NCI-H1092 treated with DMSO at 0.1 percent for 48 hours (cell line): ENCODE data around the gene CABP4.

Experiments used
- DNase-seq: peaks from one replicate; lab custom pipeline; 2025; lab: John Stamatoyannopoulos, UW

CABP4 gene

GRCh38 chr11:67435727-67436458, 19.3 kb upstream of the CABP4 start:
- DNase-seq = no peak

DNA sequence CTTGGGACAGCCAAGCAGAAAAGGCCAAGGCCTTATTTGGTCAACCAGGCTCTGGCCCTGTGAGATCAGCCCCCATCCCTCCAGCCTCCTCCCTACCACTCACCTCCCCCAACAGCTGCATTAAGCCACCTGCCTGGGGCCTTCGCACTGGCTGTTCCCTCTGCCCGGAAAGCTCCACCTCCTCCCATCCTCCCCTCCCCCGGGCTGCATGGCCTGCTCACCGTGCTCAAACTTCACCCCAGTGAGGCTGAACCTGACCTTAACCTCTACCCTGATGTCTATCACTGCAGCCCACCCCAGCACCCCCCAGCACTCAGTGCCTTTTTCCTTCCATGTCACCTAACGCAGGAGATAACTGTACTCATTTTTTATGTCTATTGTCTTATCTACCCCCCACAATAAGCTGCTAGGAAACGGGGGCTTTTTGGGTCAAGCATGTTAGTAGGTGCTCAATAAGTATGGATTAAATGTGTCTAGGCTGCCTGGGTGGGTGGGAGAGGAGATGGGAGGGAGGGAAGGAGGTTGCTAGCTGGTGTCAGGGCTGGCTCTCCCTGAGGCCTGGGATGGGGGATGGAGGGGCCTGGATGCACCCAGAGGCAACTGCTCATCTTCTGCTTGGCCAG, 18.6 kb upstream of the CABP4 start:
- DNase-seq = no peak

GRCh38 chr11:67437082-67437808, 17.9 kb upstream of the CABP4 start, which contains the start of gene PTPRCAP:
Gene PTPRCAP, minus strand, starts transcription at chr11:67437682. Its CDS starts 63 bp downstream, at chr11:67437619.
- no peak for DNase-seq

DNA sequence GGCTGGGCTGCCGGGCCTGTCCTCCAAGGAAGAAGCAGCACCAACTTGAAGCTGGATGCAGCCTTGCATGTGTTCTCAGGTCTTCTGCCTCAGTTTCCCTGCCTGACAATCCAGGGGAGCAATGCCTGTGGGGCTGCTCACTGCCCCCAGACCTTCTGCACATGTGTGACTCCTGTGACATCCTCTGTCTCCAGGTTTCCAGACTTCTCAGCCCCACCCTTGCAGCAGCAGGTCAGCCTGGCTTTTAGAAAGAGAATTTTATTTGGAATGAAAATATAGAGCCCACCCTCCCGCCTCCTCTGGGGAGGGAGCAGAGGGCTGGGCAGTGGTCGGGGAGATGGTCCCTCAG, 17.4 kb upstream of the CABP4 start:
- no peak for DNase-seq

DNA sequence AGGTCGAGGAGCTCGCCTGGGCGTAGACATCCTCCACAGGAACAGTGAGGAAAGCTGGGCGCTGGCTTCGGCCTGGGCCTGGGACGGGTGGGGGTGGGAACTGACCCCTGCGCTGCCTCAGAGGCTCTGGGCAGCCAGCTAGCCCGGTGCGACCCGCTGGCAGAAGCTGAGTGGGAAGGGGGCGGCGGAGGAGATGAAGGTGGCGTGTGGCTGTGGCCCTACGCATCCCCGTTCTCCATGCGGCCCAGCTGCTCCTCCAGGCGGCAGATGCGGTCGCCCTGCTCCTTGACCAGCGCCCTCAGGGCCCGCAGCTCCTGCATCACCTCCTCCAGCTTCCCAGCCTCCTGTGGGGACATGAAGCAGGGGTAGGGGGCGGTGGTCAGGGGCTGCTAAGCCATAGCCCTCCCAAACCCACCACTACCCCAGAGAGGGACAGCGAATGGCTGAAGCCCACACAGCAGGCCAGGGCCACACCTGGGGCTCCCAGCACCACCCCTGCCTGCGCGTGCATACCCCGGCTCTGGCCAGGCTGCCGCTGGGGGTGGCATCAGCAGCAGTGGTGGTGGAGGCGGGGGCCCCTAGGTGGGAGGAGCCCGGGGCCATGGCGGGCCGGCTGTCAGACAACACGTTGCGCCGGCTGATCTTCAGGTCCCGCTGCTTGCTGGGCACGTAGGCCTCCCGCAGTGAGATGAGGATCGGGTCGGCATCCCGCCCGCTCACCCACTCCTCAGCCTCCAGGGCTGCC, 16.8 kb upstream of the CABP4 start:
- DNase-seq = no peak

- DNase-seq = no peak
Observed at GRCh38 chr11:67439321-67440228, 15.6 kb upstream of the CABP4 start.

GRCh38 chr11:67440229-67441097, 14.7 kb upstream of the CABP4 start:
- no peak for DNase-seq

- DNase-seq = no peak
Observed at GRCh38 chr11:67441098-67441563, 14.0 kb upstream of the CABP4 start.

GRCh38 chr11:67441731-67442351, 13.3 kb upstream of the CABP4 start:
- DNase-seq = no peak

GRCh38 chr11:67442504-67443404, 12.4 kb upstream of the CABP4 start:
- no peak for DNase-seq

DNA sequence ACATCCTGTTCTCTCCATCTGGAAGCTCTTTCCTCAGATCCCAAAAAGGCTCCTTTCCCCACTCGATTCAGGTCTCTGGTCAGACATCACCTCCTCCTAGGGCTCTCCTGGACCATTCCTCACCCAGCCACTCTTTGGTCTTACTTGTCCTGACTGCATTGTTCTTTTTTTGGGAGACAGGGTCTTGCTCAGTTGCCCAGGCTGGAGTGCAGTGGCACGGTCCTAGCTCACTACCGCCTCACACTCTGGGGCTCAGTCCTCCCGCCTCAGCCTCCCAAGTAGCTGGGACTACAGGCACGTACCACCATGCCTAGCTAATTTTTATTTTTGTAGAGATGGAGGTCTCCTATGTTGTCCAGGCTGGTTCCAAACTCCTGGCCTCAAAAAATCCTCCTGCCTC, 9.6 kb upstream of the CABP4 start:
- DNase-seq = no peak

DNA sequence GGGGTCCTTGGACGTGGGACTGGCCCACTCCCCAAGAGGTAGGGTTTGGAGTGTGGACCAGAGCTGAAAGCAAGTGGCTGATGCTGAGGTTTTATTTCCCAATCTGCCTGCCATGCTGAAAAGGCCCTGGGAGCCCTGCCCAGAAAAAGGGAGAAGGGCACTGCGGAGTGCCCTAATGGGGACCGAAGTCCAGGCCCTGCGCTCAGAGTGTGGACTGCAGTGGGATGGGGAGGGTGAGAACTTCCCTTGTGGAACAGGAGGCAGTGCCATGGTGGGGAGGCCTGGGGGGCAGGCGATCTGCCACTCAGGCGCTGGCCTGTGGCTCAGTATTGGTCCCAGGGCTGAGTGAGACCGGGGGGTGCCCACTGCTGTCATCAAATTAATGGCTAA, 6.9 kb upstream of the CABP4 start:
- DNase-seq = no peak

GRCh38 chr11:67449116-67449844, 5.9 kb upstream of the CABP4 start:
- no peak for DNase-seq

- no peak for DNase-seq
Observed at GRCh38 chr11:67450796-67451657, 4.1 kb upstream of the CABP4 start.

- no peak for DNase-seq
Observed at GRCh38 chr11:67451658-67451976, 3.5 kb upstream of the CABP4 start.

DNA sequence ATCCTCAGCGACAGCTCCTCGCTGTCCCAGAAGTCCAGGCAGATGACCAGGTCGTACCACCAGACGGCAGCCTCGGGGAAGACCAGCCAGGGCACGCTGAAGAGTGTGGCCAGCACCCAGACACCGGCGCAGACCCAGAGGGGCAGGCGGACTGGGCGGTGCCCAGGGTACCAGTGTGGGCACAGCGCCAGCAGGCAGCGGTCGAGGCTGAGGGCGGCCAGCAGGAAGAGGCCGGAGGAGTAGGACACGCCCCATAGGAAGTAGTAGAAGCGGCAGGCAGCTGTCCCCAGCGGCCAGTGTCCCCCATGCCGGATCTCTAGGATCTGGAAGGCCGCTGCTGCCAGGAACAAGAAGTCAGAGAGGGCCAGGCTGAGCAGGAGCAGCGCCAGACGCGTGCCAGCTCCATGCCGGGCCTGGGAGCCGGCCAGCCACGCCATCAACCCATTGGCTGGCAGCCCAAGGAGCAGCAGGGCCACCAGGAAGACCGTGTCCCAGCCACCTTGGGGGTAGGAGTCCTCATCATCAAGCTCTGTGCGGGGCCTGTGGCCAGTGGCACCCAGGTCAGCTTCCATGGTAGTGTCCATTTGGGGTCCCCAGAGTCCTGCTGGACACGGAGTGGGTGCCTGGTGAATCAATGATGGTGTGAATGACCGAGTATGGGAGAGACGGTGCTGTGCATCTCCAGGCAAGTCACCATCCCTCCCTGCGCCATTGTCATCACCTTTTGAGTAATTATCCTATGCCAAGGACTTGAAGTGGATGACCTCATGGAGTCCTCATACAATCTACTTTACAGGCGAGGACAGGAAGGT, 2.8 kb upstream of the CABP4 start, which contains the start of gene GPR152:
GPR152 (minus strand) TSS at position 589 of the 812 bp plus-strand sequence; CDS start at position 584, 5 bp downstream.
- DNase-seq = peak; percentile 64
